NCI-H1105 (cell line): ENCODE data around the gene MTARC2.
A peak's percentile ranks its signal among the peaks of the same experiment; 100 is the strongest.
"Not testable (repeated sequence)": the region's sequence is repeated elsewhere in the genome, so short reads cannot be mapped to it uniquely, and the experiment has no call there.

Experiments
- DNase-seq: peaks from one replicate; lab custom pipeline; 2025; lab: John Stamatoyannopoulos, UW

MTARC2 gene

DNA sequence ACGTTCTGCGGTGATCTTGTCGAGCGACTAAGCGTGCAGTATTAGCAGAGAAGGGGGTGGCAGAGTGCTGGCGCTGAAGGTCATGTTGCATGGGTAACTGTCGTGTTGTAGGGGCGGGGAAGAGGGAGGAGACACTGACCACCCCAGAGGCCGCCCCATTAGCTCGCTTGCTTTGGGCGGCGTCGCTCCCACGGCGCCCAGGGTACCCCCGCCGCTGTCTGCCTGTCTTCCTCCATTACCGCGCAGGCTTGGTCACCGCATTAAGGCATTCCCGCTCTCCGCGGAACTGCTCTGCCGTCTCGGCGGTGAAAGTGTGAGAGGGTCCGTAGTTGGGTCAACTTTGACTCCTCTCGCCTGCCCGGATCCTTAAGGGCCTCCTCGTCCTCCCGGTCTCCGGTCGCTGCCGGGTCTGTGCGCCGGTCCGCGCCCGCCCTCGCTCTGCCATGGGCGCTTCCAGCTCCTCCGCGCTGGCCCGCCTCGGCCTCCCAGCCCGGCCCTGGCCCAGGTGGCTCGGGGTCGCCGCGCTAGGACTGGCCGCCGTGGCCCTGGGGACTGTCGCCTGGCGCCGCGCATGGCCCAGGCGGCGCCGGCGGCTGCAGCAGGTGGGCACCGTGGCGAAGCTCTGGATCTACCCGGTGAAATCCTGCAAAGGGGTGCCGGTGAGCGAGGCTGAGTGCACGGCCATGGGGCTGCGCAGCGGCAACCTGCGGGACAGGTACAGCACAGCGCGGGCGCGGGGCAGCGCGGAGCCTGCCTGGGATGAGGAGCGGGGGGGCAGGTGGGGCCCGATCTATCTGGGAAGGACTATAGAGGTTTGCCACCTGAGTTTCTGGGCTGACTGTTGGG, at the start of gene MTARC2:
MTARC2 (plus strand) TSS at position 234 of the 846 bp plus-strand sequence; CDS start at position 444, 210 bp downstream.
- peak; percentile 64 for DNase-seq

DNA sequence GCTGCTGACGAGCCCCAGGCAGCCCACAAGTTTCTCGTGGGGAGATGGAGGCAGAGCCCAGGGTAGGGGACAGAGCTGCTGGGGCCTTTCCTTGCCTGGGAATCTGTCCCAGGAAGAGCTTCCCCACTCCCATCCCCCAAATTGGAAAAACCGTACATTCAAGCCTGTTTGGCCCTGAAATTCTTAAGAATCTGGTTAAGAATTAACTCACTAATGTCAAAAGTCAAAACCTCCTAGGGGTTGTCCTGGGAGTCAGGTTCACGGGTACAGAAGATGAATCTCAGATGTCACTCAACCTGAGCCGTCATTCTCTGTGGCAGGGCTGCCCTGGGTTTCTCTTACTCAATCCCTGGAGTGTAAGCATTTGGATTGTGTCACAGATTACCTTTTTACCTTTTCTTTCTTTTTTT, 49.5 kb upstream of the MTARC2 start:
- DNase-seq, result no peak

DNA sequence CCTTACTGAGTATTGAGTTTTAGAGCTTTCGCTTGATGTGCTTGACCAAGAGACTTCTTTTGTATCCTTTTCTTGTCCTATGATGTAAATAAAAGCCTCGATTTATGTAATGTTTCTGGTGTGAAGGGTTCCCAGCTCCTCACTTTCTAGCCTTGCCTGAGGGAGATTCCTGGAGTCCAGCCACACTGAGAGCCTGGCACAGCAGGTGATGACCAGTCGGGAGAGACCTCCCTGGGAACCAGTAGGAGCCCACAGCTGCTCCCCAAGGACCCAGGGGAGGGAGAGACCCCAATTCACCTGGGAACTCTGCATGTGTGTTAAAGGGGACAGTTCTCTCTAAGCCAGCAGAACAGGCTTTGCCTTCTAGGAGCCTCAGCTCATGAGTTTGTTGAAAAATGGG, 49.1 kb upstream of the MTARC2 start:
- DNase-seq, result no peak

DNA sequence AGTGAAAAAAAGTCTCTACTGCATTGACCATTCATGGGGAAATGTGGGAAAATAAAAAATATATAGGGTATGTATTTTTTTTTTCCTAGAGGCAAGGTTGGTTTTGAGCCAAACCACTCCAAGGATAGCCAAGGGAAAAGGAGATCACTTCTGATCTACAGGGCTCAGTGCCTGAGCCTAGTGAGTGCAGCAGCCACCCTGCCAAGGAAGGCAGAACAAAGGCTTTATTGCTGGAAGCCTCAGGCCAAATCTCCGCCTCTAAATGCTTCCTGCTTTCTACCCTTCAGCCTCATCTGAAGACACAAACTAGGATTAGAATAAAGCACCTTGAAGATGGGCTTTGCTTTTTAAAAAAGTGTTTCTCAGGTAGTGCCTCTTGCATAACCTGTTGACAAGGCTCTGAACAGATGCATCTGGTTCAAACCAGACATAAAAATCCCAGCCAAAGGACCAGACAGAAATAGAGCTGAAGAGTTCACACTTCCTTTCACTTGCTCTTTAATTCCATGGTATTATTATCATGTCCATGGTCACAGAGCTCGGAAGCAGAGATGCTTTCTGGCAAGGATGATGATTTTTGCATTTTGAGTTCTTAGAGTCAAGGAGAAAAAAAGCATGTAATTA, 47.5 kb upstream of the MTARC2 start:
- no peak for DNase-seq

DNA sequence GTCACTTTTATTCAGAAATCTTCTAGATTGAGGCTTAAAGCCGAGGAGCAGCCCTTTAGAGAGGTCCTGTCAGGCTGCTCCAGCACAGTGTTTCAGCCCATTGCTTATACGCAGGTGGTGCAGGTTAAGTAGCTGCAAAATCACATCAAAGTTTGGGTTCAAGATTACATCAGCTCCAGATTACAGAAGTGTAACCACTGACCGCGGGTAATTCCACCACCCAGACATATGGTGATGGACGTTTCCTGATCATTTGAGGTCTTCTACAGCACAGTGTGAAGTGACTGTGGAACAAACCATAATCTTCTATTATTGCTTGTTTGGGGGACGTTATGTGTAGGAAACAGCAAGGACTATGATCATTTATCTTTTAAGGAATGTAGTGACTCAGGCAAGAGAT, 46.1 kb upstream of the MTARC2 start:
- no peak for DNase-seq

DNA sequence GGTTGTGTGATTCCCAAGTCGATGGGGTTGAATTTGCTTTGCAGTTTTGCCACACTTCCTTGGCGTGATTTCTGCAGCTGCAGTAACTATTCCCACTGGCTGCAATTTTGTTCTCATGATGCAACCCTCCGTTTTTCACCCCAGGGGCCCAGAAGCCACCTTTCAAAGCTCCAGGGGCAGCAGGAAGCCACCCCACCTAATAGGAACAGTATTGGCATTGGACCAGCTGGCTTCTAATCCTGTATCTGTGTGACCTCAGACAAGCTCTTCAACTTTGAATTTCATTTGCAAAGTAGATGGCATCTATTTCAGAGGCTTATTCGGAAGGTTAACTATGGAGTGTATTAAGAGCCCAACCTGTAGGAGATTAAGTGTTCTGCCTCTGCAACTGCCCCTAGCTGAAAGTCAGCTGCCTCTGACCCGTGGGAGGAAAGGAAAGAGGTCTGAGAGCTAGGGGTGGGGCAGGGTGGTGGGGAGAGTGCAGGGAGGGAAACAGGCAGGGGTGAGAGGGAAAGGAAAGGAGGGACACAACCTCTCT, 45.3 kb upstream of the MTARC2 start:
- DNase-seq, result peak; percentile 30

DNA sequence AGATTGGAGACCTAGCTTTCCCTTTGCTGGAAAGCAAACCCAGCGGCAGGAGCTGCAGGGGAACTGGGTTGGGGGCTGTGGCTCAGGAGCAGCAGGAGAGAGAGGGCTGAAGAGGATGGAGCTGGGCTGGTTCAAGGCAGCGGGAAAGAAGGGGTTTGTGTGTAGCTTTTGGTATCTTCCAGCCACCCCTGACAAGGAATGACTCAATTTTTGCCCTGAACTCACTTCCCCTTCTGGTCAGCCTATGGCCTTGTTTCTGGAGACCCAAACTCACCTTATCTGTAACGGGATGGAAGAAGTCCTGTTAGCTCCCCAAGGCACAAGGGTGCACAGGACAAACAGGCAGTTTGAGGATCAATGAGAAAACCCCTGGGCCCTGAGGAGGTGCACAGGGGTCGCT, 44.8 kb upstream of the MTARC2 start:
- no peak for DNase-seq

DNA sequence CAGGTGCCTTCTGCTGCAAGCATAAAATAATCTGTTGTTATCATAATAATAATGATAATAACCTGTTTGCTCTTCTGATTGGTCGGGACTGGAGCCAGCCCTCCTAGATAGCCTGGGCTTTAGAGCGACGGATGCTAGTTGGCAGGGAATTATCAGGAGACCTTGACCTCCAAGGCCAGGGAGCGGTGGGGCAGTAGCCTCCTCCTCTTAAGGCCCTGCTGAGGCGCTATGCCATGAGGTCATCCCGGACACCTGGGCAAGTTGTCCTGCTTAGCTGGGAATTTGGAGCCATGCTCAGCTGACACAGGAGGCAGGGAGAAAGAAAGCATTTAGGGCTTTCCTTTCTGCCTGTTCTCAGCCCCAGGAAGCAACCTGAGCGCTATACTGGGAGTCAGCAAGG, 42.3 kb upstream of the MTARC2 start:
- no peak for DNase-seq

DNA sequence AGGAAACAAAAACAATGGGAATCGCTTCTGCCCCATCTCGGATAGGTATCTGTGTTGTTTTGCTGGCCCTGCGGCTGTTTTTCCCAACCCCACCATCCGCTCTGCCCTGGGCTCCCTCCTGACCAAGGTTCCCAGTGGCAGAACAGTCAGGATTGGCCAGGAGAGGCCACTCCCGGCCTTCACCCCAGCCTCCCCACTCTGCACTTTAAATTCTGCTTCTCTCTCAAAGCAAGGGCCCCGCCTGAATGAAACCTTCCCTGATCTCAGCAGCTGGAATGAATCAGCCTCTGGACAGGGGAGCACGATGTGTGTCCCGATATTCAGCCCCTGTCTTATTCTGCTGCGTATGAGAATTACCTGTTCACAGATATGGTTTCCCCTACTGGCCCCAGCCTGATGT, 41.6 kb upstream of the MTARC2 start:
- DNase-seq, result no peak

DNA sequence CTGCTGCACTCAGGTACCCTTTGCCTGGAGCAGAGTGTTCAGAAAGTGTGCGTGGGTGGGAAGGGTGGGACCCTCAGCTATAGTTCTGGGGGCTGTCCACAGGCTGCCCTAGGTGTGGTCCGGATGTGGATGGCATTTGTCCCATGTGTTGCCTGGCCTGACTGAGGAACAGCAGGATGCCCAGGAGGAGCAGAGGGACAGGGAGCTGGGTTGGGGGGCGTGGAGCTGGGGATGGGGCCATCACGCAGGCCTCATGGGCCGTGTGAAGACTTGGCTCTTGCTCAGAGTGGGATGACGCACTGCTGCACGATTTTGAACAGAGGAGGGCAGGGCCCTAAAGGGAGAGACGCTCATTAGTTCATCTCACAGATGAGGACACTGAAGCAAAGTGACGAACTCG, 41.0 kb upstream of the MTARC2 start:
- no peak for DNase-seq

DNA sequence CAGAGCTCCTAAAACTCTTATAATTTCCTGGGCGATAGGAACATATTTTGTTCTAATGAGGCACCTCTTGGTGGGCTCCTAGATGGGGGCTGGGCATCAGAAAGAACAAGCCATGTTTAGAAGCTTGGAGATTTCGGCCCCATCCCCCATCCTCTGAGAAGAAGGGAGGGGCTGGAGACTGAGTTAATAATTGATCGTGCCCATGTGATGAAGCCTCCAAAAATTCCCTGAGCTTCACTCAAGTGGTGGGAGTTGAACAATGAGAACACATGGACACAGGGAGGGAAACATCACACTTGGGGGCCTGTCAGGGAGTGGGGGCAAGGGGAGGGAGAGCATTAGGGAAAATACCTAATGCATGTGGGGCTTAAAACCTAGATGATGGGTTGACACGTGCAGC, 39.9 kb upstream of the MTARC2 start:
- DNase-seq, result no peak

DNA sequence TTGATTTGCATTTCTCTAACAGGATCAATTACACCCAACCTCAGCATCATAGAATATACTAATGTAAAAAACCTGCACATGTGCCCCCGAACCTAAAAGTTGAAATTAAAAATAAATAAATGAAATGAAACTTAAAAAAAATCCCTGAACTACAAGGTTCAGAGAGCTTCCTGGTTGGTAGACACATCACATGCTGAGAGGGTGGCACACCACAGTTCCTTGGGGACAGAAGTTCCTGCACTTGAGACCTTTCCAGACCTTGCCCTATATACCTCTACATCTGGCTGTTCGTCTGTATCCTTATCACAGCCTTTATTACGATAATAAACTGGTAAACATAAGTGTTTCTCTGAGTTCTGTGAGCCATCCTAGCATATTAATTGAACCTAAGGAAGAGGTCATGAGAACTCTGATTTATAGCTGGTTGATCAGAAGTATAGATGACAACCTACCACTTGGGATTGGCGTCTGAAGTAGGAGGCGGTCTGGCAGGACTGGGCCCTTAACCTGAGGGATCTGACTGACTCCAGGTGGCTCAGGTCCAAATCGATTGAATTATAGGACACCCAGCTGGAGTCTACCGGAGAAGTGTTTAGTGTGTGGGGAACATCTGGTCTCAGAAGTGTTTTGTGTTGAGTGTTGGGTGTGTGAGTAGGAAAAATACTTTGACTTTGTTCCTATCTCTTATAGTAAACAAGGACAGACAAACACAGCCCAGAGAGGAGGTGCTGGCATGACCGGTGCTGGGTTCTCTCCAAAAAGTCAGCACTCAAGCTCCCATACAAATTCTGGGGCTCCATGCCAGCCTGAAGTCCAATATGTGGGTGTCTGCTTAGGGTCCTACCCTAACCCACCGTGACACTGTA, 39.0 kb upstream of the MTARC2 start:
- DNase-seq, result no peak

DNA sequence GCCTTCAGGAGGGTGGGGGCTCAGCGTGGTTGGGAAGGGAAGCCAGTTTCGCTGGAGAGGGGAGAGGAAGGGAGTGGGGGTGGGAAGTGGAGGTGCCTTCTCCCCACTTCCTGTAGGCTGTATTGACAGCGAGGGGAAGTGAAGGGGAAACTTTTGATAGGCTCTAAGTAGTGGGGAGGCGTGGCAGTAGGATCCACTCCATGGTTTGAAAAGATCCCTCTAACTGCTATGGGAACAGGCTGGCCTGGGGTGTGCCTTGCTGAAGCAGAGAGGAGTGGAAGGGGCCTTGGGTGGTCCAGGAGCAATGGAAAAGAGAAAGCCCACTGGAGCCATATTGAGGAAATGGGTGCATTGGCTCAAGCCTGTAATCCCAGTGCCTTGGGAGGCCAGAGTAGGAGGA, 37.8 kb upstream of the MTARC2 start:
- no peak for DNase-seq

DNA sequence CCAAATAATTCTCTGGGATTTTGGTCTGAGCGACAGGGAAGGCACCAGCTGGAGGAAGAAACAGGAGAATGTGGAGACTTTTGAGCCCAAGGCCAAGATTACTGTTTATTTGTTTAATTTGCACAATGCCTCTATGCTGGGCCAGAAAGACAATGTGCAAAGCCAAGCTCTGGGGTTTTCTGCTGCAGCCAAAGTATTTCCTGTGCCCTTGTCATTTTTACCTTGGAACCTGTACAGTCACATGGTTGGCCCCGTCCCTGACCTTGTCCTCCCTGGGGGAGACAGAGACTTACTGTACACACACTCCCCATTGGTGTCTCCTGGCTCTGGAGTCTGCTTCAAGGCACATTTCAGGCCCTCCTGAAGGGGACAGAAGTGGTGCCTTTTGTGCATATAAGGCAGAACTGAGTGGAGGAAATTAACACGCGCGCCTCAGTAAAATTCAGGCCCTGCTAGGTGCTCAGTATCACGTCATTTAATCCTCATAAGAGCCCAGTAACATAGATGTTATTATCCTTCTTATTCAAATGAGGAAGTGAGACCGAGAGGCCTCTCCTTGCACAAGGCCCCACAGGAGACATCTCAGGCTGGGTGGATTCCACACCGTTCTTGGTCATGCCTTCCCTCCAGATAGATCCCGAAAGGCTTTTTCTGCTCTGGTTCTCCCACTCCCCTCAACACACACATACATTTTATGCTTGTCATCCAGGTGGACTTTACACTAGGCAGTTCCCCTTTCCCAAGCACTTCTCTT, 36.9 kb upstream of the MTARC2 start:
- DNase-seq, result no peak

DNA sequence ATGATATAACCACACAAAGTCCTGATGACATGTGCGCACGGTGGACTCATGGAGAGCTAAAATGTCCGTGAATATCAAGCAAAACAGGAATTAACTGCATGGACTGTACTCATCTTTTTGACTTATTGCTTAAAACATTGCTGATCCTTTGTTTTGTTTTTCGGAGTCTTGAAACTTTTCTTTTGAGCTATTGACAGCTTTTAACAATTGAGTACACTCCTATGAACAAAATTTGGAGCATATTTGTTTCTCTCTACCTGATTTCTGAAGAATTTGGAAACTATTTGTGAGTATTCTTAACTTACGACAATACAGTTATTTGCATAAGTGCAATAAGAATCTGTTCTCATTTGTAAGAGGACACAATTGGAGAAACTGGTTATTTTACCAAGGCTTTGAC, 32.1 kb upstream of the MTARC2 start:
- not testable (repeated sequence) for DNase-seq

DNA sequence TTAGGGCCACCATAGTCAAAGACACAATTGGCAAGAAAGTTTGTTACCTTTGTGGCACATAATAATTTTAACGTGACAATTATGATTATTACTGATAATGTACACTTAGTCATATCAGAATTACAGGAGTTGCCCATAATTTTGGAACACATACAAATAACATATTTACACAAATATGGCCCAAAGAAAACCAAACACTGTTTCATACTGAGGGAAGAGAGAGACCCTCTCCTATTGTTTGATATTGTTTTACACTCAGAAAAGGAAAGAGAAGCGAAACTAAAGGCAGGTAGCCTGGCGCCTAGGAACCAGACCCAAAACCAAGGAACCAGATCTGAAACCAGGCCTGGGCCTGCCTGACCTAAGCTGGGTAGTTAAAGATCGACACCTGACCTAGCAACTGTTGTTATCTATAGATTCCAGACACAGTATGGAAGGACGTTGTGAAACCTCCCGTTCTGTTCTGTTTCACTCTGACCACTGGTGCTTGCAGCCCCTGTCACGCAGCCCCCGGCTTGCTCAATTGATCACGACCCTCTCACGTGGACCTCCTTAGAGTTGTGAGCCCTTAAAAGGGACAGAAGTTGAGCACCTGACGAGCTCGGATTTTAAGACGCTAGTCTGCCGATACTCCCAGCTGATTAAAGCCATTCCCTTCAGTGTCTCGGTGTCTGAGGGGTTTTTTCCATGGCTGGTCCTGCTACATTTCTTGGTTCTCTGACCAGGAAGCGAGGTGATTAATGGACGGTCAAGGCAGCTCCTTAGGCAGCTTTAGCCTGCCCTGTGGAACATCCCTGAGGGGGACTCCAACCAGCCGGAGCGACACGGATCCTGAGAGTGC, 30.1 kb upstream of the MTARC2 start:
- DNase-seq, result no peak

DNA sequence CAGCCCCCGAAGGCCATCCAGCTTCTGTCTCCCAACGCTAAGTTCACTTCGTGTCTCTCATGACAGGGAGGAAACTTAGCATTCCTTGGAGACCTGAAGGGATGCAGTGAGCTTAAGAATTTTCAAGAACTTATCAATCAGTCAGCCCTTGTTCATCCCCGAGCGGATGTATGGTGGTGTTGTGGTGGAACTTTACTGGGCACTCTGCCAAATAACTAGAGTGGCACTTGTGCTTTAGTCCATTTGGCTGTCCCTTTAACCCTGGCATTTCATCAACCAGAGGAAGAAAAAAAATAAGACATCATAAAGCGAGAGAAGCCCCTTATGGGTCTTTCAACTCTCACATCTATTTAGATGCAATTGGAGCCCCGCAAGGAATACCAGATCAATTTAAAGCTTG, 26.9 kb upstream of the MTARC2 start:
- DNase-seq, result peak; percentile 32

DNA sequence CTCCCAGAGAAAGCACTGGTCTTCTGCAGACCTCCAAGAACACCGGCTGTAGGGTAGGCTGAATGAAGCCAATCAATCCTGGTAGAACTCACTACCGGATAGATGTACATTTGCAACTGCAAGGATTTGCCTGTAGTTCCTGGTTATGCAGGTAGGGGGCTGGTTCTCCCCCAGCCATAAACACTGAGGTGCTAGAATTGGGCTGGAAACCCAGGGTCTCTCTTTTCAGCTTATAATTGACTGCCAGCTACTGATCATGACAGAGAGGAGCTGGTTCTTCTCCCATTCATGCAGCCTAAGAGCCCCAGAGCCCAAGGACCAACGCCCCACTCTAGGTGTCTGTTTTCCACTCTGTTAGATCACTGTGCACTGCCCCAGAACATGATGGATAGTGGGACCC, 21.5 kb upstream of the MTARC2 start:
- DNase-seq, result no peak

DNA sequence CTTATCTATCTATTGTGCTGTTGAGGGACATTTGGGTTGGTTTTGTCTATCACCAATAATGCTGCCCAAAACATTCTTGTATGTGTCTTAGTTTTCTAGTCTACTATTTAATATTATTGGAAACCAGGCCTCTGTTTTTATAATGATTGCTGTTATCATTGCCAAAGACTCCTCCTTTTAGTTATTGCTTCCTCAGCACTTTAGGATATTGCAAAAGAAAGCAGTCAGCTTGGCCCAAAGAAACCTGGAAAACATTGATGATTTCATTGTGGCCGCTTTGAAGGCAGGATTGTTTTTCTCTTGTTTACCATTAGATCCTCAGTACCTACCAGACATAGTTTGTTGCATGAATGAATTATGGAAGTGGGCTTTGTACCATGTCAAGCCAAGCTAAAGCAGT, 20.6 kb upstream of the MTARC2 start:
- no peak for DNase-seq

DNA sequence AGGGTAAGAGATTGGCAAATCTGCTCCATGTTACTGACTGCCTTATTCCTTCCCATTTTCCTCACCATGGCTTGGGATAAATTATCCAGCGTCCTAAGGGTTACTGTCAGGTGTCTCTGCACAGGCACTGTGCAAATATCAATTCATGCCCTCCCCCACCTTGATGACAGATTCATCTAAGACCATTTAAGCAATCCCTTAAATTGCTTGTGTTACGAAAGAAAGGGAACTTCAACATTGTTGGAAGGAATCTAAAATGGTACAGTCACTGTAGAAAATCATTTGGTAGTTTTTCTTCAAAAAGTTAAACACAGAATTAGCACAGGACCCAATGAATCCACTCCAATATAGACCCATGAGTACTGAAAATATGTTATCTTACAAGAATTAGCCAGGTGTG, 17.6 kb upstream of the MTARC2 start:
- no peak for DNase-seq

DNA sequence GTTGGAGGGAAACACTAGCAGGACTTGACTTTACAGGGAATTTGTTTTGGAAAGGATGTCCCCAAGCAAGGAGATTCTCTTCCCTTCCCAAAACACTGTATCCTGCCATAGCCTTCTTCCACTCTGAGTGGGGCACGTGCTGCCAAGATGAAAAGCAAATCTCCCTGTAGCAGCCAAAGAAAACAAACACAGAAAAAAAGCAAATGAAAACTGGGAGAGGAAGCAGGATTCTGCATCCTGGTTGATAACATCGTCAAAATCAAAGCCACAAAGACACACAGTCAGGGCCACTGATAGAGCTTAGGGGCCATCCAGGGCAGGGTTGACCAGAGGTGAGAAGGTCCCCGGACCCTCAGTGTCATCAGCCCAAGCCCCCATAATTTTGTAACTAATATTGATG, 16.0 kb upstream of the MTARC2 start:
- DNase-seq, result no peak
